Naive thymus-derived CD4-positive, alpha-beta T cell (primary cell): ENCODE measurements around the gene BAIAP2. TPM values are rescaled to one million over a fixed set of nuclear protein-coding genes. Genes with fewer than 3 reads are reported as not detected.

ENCODE experiments used
- ATAC-seq: fragments of 150-1000 bp; cut with Tn5 transposase; 2 replicates; pipeline ENCODE4 v1.10.0; 2021; ENCODE audit warnings: mild to moderate bottlenecking, moderate library complexity
- CTCF ChIA-PET: fragments of 350-600 bp; sonication (Branson Sonifier 250); formaldehyde crosslinking; loops from one replicate; lab custom pipeline; 2021; ENCODE audit warnings: antibody characterized with exemption; lab: Charles Lee
- POLR2A ChIA-PET: fragments of 350-600 bp; sonication (Branson Sonifier 250); formaldehyde crosslinking; loops from one replicate; lab custom pipeline; 2021; ENCODE audit warnings: antibody characterized with exemption, inconsistent platforms; lab: Charles Lee
- DNase-seq, 9 donors: peaks; one replicate each; pipeline versions ENCODE4 v3.0.0 to v3.0.0-alpha.2; 2020 to 2022; ENCODE audit warnings: mixed read lengths in 1 of 9
- H3K27ac ChIP-seq: one replicate; pipeline ENCODE4 v1.7.0; 2013; ENCODE audit warnings: mild to moderate bottlenecking, low read depth, low read length, moderate library complexity
- H3K27me3 ChIP-seq, 2 donors: one replicate each; pipeline ENCODE4 v1.7.0; 2013; ENCODE audit warnings: low read length in 2 of 2, mild to moderate bottlenecking in 2 of 2, moderate library complexity in 2 of 2; ENCODE audit not compliant: control insufficient read depth in 2 of 2, insufficient read depth in 2 of 2
- H3K36me3 ChIP-seq, 3 experiments: 1 replicate in 2 of 3; 2 replicates in 1 of 3; pipeline ENCODE4 v1.7.0; 2013; ENCODE audit warnings: low read length in 3 of 3, mild to moderate bottlenecking in 3 of 3, moderate library complexity in 1 of 3; ENCODE audit not compliant: insufficient read depth in 3 of 3, control insufficient read depth in 2 of 3
- H3K4me1 ChIP-seq, 2 donors: one replicate each; pipeline ENCODE4 v1.7.0; 2013; ENCODE audit warnings: low read length in 2 of 2, mild to moderate bottlenecking in 2 of 2, moderate library complexity in 1 of 2; ENCODE audit not compliant: control insufficient read depth in 2 of 2, insufficient read depth in 2 of 2
- H3K4me3 ChIP-seq: 2 replicates; pipeline ENCODE4 v1.7.0; 2013; ENCODE audit warnings: mild to moderate bottlenecking, low read length
- H3K9me3 ChIP-seq, 3 experiments: 1 replicate in 2 of 3; 2 replicates in 1 of 3; pipeline ENCODE4 v1.7.0; 2013; ENCODE audit warnings: low read length in 3 of 3; ENCODE audit not compliant: control insufficient read depth in 2 of 3
- H3K27ac Mint-ChIP-seq, 9 donors: one replicate each; pipeline ENCODE4 v1.8.0; 2020 to 2022; ENCODE audit warnings: mixed read lengths in 9 of 9, mild to moderate bottlenecking in 8 of 9, moderate library complexity in 5 of 9, inconsistent platforms in 2 of 9
- H3K27me3 Mint-ChIP-seq, 5 donors: one replicate each; pipeline ENCODE4 v1.8.0; 2021 to 2022; ENCODE audit warnings: mixed read lengths in 5 of 5, mild to moderate bottlenecking in 1 of 5
- H3K36me3 Mint-ChIP-seq, 5 donors: one replicate each; pipeline ENCODE4 v1.8.0; 2020 to 2022; ENCODE audit warnings: mixed read lengths in 5 of 5, mild to moderate bottlenecking in 3 of 5, inconsistent platforms in 1 of 5
- H3K4me1 Mint-ChIP-seq, 7 donors: one replicate each; pipeline ENCODE4 v1.8.0; 2020 to 2022; ENCODE audit warnings: mixed read lengths in 7 of 7, mild to moderate bottlenecking in 3 of 7, inconsistent platforms in 1 of 7
- H3K4me3 Mint-ChIP-seq, 10 donors: one replicate each; pipeline ENCODE4 v1.8.0; 2020 to 2022; ENCODE audit warnings: mild to moderate bottlenecking in 10 of 10, mixed read lengths in 10 of 10, moderate library complexity in 6 of 10, inconsistent platforms in 2 of 10
- H3K9me3 Mint-ChIP-seq, 11 donors: one replicate each; pipeline ENCODE4 v1.8.0; 2020 to 2022; ENCODE audit warnings: mixed read lengths in 11 of 11, mild to moderate bottlenecking in 4 of 11, inconsistent platforms in 1 of 11, moderate library complexity in 1 of 11
- intact Hi-C, 2 donors: fragments of 100-400 bp; cut with micrococcal nuclease; formaldehyde crosslinking; loops; one replicate each; pipeline ENCODE4 v1.15.1; 2023
- polyA plus RNA-seq, 2 donors: library from polyadenylated mRNA; unstranded; fragments of 300-500 nt; fragmentation: Illumina TruSeq; gene quantifications; one replicate each; pipeline ENCODE4 v1.2.3, GENCODE V29; 2021
- total RNA-seq, 6 experiments: library from RNA in 5 of 6; stranded (reverse) in 5 of 6; gene quantifications; 1 replicate in 5 of 6; 2 replicates in 1 of 6; pipeline ENCODE4 v1.2.3 and lab custom pipeline; 2021 to 2026

Gene BAIAP2
- total and polyA plus RNA-seq, 7 experiments from 2014 or later: 3.2 to 13.7 (median 7.4) TPM

GRCh38 chr17:81006891-81007290 is 28.1 kb upstream of the BAIAP2 start:
- ATAC-seq (no peak), DNase-seq (no peak)
- intact Hi-C loops: no loop called here
- POLR2A ChIA-PET: interaction anchor here (0.5 to 2.4 kb wide), 2 partner anchors 11 to 195 kb away, joined by 4 to 6 read pairs; no protein-coding TSS in a partner anchor
- Histone ChIP-seq H3K4me3 (no peak overlapping the region), H3K27ac (no peak overlapping the region), H3K27me3 (peaks cover 3 to 4% of the 10 kb centered on the region in 2 donors), H3K4me1 (peaks cover 3 to 13% of the 10 kb centered on the region in 2 donors), H3K9me3 (peaks cover 0 to 8% (median 0%) of the 10 kb centered on the region in 3 experiments), H3K36me3 (no peaks in the 10 kb centered on the region)
- Mint-ChIP-seq H3K27me3 (peaks cover 13 to 53% (median 22%) of the 10 kb centered on the region in 5 donors), H3K4me1 (peaks cover 12 to 22% (median 18%) of the 10 kb centered on the region in 7 donors), H3K27ac (no peak overlapping the region), H3K36me3 (peaks cover 6 to 12% (median 8%) of the 10 kb centered on the region in 5 donors), H3K4me3 (no peak overlapping the region), H3K9me3 (peaks cover 0 to 13% (median 8%) of the 10 kb centered on the region in 11 donors)
- CTCF ChIA-PET: interaction anchor here (1.0 kb wide), 1 partner anchor 17 kb away, joined by 3 read pairs; no protein-coding TSS in a partner anchor

DNA sequence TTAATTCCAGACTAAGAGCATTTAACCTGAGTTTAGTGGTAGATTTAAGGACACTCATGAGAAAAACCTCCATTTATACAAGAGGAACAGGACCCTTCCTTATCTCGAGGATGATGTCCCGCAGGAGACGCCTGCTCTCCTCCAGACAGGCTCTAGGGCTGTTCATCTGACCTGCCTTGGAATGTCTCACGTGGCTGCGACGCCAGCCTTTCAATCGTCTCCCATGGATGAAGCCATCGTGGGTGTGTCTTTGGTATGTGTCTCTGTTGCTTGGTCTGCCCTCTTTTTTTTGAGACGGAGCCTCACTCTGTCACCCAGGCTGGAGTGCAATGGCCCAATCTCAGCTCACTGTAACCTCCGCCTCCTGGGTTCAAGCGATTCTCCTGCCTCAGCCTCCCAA is 26.8 kb upstream of the BAIAP2 start:
- Histone ChIP-seq H3K27me3 (peaks cover 3 to 4% of the 10 kb centered on the region in 2 donors), H3K9me3 (peaks cover 0 to 8% (median 0%) of the 10 kb centered on the region in 3 experiments), H3K36me3 (no peaks in the 10 kb centered on the region), H3K4me1 (peaks cover 3 to 13% of the 10 kb centered on the region in 2 donors), H3K4me3 (no peak overlapping the region), H3K27ac (no peak overlapping the region)
- Mint-ChIP-seq H3K36me3 (peaks cover 6 to 15% (median 11%) of the 10 kb centered on the region in 5 donors), H3K27me3 (peaks cover 13 to 44% (median 22%) of the 10 kb centered on the region in 5 donors), H3K4me1 (peaks cover 10 to 14% (median 13%) of the 10 kb centered on the region in 7 donors), H3K4me3 (no peak overlapping the region), H3K9me3 (peaks cover 0 to 14% (median 9%) of the 10 kb centered on the region in 11 donors), H3K27ac (no peak overlapping the region)
- DNase-seq (no peak), ATAC-seq (no peak)
- POLR2A ChIA-PET: interaction anchor here (2.4 kb wide), 1 partner anchor 9 kb away, joined by 6 read pairs; no protein-coding TSS in a partner anchor
- CTCF ChIA-PET: no interaction called here
- intact Hi-C loops: no loop called here

DNA sequence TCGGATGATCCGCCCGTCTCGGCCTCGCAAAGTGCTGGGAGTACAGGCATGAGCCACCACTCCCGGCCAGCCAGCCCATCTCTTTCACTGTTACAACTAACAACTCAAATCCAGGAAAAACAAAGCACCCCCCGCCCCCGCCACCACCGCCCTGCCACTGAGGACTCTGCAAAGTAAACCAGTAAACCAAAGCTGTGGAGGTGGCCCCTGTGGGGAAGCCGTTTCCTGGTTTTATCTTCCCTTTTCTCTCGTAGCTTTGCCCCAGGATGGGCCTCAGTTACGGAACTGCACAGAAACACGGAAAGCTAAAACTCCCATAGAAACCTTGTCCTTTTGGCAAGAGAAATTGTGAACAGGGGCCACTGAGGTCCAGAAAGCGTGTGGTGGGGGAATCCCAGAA is 25.8 kb upstream of the BAIAP2 start:
- Mint-ChIP-seq H3K9me3 (peaks cover 0 to 14% (median 9%) of the 10 kb centered on the region in 11 donors), H3K4me3 (no peak overlapping the region), H3K36me3 (peaks cover 6 to 19% (median 11%) of the 10 kb centered on the region in 5 donors), H3K27me3 (peaks cover 13 to 37% (median 19%) of the 10 kb centered on the region in 5 donors), H3K27ac (no peak overlapping the region), H3K4me1 (peaks cover 4 to 12% (median 7%) of the 10 kb centered on the region in 7 donors)
- ChIA-PET POLR2A (no interaction called here), CTCF (no interaction called here)
- no peaks in the 10 kb centered on the region for H3K36me3 ChIP-seq
- H3K4me3 ChIP-seq: no peak overlapping the region
- intact Hi-C loops: no loop called here
- DNase-seq (no peak), ATAC-seq (no peak)
- peaks cover 0 to 4% of the 10 kb centered on the region in 2 donors for H3K27me3 ChIP-seq
- H3K9me3 ChIP-seq: peaks cover 0 to 8% (median 0%) of the 10 kb centered on the region in 3 experiments
- peaks cover 3 to 8% of the 10 kb centered on the region in 2 donors for H3K4me1 ChIP-seq
- H3K27ac ChIP-seq: no peak overlapping the region

DNA sequence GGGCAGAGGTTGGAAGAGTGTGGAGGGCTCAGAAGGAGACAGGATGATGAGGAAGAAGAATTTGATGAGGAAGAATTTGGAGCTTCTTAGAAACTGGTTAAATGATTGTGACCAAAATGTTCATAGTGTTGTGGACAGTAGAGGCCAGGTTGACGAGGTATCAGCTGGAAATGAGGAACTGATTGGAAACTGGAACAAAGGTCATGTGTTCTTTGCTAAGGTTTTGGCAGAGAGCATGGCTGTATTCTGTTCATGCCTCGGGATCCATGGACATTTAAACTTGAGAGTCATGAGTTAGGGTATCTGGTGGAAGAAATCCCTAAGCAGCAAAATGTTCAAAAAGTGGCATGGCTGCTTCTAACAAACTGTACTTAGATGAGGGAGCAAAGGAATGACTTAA is 24.0 kb upstream of the BAIAP2 start:
- Mint-ChIP-seq H3K4me1 (peaks cover 0 to 7% (median 4%) of the 10 kb centered on the region in 7 donors), H3K36me3 (peaks cover 6 to 23% (median 18%) of the 10 kb centered on the region in 5 donors), H3K27me3 (peaks cover 7 to 26% (median 12%) of the 10 kb centered on the region in 5 donors), H3K27ac (no peak overlapping the region), H3K4me3 (no peak overlapping the region), H3K9me3 (peaks cover 4 to 21% (median 13%) of the 10 kb centered on the region in 11 donors)
- no peaks in the 10 kb centered on the region for H3K27me3 ChIP-seq
- H3K27ac ChIP-seq: no peak overlapping the region
- no peak overlapping the region for H3K4me3 ChIP-seq
- H3K36me3 ChIP-seq: no peaks in the 10 kb centered on the region
- peaks cover 0 to 8% (median 0%) of the 10 kb centered on the region in 3 experiments for H3K9me3 ChIP-seq
- POLR2A ChIA-PET: no interaction called here
- CTCF ChIA-PET: interaction anchor here (0.6 kb wide), 1 partner anchor 319 kb away, joined by 3 read pairs; no protein-coding TSS in a partner anchor
- DNase-seq (no peak), ATAC-seq (no peak)
- H3K4me1 ChIP-seq: no peaks in the 10 kb centered on the region
- intact Hi-C loops: no loop called here

GRCh38 chr17:81011951-81012350 is 23.0 kb upstream of the BAIAP2 start:
- Mint-ChIP-seq H3K27ac (no peak overlapping the region), H3K4me1 (peaks cover 4 to 11% (median 7%) of the 10 kb centered on the region in 7 donors), H3K9me3 (peaks cover 4 to 25% (median 11%) of the 10 kb centered on the region in 11 donors), H3K4me3 (no peak overlapping the region), H3K27me3 (peaks cover 2 to 17% (median 5%) of the 10 kb centered on the region in 5 donors), H3K36me3 (peaks cover 6 to 23% (median 23%) of the 10 kb centered on the region in 5 donors)
- no peak overlapping the region for H3K4me3 ChIP-seq
- ATAC-seq (no peak), DNase-seq (no peak)
- H3K4me1 ChIP-seq: peaks cover 0 to 5% of the 10 kb centered on the region in 2 donors
- H3K27me3 ChIP-seq: no peaks in the 10 kb centered on the region
- POLR2A ChIA-PET: no interaction called here
- no peak overlapping the region for H3K27ac ChIP-seq
- peaks cover 0 to 14% (median 0%) of the 10 kb centered on the region in 3 experiments for H3K9me3 ChIP-seq
- H3K36me3 ChIP-seq: no peaks in the 10 kb centered on the region
- CTCF ChIA-PET: interaction anchor here (1.7 kb wide), 1 partner anchor 12 kb away, joined by 4 read pairs; no protein-coding TSS in a partner anchor
- intact Hi-C loops: no loop called here

- Histone ChIP-seq H3K4me3 (no peak overlapping the region), H3K27ac (no peak overlapping the region), H3K9me3 (peaks cover 0 to 14% (median 0%) of the 10 kb centered on the region in 3 experiments), H3K36me3 (no peaks in the 10 kb centered on the region), H3K4me1 (peaks cover 2 to 13% of the 10 kb centered on the region in 2 donors), H3K27me3 (no peaks in the 10 kb centered on the region)
- H3K27ac Mint-ChIP-seq: no peak overlapping the region
- ChIA-PET CTCF (interaction anchor here (1.7 kb wide), 1 partner anchor 11 kb away, joined by 4 read pairs; no protein-coding TSS in a partner anchor), POLR2A (no interaction called here)
- peaks cover 6 to 23% (median 23%) of the 10 kb centered on the region in 5 donors for H3K36me3 Mint-ChIP-seq
- H3K9me3 Mint-ChIP-seq: peaks cover 4 to 27% (median 11%) of the 10 kb centered on the region in 11 donors
- peaks cover 9 to 18% (median 13%) of the 10 kb centered on the region in 7 donors for H3K4me1 Mint-ChIP-seq
- intact Hi-C loops: no loop called here
- H3K4me3 Mint-ChIP-seq: no peak overlapping the region
- H3K27me3 Mint-ChIP-seq: peaks cover 0 to 11% (median 0%) of the 10 kb centered on the region in 5 donors
- no peak for ATAC-seq
- no peak for DNase-seq
Measured at GRCh38 chr17:81012574-81013447, 22.1 kb upstream of the BAIAP2 start.
